Stimulated activated CD8-positive, alpha-beta memory T cell treated with anti-CD3 and anti-CD28 coated beads, Interleukin-2, amount 100 ng/mL, for 1 hour (primary cell): ENCODE results near the gene C11orf68.
"Not testable (repeated sequence)": the region's sequence is repeated elsewhere in the genome, so short reads cannot be mapped to it uniquely, and the experiment has no call there.

Experiments used
- DNase-seq, 2 donors: peaks; one replicate each; pipeline ENCODE4 v3.0.0-alpha.2; 2020; ENCODE audit warnings: low read depth in 2 of 2

The C11orf68 gene

DNA sequence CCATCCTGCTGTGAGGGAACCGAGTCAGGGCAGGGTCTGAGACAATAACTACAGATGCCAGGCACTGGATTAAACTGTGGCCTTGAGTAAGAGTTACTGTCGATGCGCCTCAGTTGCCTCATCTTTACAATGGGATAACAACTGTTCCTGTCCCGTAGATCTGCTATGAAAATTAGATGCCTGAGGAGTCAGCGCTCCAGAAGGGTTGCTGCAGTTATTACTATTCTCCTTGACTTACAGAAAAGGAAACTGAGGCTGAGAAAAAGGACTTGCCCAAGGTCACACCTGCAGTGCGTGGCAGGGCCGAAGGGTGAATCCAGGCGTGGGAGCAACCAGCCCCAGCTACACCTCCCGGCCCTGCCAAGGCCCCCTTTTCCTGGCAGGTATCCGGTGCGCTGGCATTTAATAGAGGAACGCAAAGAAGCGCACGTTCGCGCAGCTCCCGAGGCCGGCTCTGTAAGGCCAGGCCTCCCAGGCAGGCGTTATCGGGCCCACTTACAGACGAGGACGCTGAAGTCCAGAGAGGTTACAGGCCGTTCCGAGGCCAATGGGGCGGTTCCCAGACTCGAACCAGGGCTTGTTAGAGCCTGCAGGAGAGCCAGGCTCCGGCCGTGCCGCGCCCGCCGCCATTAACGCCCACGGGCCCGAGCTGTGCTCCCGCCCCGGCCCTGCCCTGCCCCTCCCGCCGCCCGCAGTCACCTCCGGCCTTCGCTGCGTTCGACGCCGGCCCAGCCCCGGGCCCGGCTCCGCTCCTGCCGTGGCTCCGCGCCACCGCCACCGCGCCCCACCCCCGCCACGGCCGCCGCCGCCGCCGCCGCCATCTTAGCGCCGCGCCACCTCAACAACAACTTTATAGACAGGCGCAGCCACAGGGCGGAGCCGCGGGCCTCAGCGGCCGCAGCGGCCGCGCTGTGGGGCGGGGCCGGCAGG lies at the start of gene C11orf68:
Gene C11orf68 (minus strand): TSS at position 852 of the 930 bp plus-strand sequence. CDS start 31 bp downstream, at position 821.
- no peak for DNase-seq

DNA sequence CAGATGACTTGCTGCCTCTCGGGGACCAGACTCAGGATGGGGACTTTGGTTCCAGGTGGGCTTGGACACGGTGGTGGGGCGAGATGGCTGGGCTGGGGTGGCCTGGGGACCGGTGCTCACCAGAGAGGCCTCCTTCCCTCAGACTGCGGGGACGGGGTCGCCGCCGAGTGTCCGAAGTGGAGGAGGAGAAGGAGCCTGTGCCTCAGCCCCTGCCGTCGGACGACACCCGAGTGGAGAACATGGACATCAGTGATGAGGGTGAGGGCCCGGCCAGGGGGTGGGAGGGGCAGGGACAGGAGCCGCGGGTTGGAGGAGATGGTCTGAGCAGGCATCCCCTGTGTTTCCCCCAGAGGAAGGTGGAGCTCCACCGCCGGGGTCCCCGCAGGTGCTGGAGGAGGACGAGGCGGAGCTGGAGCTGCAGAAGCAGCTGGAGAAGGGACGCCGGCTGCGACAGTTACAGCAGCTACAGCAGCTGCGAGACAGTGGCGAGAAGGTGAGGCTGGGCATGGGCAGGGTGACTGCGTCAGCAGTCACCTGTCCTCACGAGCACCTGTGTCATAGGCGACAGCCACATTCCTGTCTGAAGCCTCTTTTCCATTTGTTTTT lies 48.6 kb upstream of the C11orf68 start:
- DNase-seq: no peak

DNA sequence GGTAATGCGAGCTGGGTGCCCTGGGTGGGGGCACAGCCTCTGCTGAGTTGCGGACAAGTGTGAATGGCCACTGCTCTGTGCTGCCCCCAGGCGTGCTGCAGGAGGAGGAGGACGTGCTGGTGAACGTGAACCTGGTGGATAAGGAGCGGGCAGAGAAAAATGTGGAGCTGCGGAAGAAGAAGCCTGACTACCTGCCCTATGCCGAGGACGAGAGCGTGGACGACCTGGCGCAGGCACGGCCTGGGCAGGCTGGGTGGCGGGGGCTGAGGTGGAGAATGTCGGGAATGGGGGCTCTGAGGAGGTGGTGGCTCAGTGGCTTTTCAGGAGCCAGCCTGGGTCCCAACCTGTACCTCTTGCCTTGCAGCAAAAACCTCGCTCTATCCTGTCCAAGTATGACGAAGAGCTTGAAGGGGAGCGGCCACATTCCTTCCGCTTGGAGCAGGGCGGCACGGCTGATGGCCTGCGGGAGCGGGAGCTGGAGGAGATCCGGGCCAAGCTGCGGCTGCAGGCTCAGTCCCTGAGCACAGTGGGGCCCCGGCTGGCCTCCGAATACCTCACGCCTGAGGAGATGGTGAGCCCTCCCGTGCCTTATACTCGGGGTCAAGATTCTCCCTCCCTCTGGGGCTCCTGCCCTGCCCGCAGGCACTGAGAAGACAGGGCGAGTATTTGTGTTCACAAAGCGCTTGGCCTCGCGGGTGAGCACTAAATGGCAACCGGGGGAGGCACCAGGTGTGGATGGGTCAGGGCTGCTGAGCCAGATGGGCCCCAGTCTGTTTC lies 47.3 kb upstream of the C11orf68 start:
- DNase-seq: no peak

DNA sequence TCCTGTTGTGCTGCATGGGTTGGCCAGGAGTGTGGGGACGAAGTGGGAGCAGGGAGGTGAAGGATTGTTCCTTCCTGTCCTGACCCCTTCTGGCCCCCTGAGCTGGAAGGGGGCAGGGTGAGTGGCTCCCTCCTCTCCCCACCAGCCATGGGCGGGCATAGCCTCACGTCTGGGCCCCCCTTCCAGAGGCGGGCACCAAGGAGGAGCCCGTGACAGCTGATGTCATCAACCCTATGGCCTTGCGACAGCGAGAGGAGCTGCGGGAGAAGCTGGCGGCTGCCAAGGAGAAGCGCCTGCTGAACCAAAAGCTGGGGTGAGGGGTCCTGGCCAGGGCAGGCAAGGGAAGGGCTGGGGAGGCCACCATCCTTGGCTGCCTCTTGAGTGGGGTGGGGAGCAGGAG lies 46.0 kb upstream of the C11orf68 start:
- no peak for DNase-seq

DNA sequence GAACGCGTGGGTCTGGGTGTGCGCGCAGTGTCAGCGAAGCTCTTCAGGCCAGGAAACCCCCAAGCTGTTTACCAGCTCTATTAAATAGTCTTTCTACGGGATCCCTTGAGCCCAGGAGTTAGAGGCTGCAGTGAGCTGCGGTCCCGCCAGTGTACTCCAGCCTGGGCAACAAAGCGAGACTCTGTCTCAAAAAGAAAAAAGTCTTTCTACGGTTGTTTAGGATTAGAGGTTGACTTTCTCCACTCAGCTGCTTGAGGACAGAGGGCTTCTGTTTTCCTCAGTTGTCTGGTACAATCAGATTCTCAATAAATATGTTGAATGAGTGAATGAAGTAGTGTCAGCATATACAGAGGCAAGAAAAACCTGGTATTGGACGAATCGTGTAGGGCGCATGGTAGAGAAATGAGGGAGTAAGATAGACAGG lies 43.3 kb upstream of the C11orf68 start:
- DNase-seq: no peak

DNA sequence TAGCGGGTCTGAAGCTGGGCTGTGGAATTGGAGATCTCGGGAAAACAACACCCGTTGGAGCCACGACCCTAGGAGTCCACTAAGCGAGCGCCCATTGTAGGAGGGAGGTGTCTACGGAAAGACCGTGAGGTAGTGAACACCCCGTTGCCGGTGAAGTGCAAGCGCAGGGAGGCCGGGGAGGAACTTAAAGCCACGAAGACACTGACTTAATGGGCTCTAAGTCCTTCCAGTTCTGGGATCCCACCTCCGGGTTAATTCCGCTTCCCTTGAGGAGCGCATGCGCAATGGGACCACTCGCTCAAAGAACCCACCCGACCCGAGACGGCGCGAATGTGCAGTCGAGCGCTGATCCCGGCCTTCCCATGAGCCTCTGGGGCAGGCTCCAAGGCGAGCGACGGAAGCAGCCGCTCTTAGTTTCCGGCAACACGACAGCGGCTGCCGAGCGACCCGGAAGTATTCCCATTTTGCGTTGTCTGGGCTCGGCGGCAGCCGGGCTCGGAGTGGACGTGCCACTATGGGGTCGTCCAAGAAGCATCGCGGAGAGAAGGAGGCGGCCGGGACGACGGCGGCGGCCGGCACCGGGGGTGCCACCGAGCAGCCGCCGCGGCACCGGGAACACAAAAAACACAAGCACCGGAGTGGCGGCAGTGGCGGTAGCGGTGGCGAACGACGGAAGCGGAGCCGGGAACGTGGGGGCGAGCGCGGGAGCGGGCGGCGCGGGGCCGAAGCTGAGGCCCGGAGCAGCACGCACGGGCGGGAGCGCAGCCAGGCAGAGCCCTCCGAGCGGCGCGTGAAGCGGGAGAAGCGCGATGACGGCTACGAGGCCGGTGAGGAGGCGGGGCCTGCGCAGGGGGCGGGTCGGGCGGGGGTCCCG lies 42.6 kb upstream of the C11orf68 start, which contains the start of gene SART1:
Gene SART1 (plus strand): TSS at position 468 of the 874 bp plus-strand sequence. CDS start 47 bp downstream, at position 515.
- peak; percentile 91 to 93 for DNase-seq

DNA sequence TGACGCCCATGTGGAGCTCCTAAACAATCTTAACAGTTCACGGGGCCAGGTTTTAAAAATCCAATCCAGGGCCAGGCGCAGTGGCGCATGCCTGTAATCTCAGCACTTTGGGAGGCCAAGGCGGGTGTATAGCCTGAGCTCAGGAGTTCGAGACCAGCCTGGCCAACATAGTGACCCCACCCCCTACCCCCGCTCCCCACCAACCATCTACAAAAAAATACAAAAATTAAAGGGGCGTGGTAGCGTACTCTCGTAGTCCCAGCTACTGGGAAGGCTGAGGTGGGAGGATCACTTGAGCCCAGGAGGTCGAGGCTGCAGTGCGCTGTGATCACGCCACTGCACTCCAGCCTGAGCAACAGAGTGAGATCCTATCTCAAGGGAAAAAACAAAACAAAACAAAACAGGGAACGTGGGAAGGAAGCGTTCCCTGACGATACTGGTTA lies 42.0 kb upstream of the C11orf68 start:
- DNase-seq: no peak

DNA sequence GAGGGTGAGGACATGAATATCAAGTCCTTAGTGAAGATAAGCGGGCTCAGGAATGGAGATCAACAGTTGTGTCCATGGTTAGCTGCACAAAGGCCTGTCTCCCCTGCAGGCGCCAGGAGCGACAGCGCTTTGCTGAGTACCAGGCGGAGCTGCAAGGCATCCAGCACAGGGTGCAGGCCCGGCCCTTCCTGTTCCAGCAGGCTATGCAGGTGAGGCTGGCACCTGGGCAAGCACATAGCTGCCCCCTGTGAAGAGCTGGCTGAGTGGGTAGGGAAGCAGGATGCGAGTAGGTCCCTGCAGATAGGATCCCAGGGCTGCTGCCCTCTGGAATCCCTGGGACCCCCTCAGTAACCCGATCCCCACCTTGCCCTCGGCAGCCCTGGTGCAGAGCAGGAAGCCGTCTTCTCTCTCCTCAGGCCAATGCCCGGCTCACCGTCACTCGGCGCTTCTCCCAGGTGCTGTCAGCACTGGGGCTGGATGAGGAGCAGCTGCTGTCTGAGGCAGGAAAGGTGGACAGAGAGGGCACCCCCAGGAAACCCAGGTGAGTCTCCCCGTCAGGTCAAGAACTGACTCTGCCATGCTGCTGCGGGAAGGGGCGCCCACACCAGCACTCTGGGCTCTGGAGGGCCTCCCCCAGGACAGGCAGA lies 40.0 kb upstream of the C11orf68 start:
- no peak for DNase-seq

DNA sequence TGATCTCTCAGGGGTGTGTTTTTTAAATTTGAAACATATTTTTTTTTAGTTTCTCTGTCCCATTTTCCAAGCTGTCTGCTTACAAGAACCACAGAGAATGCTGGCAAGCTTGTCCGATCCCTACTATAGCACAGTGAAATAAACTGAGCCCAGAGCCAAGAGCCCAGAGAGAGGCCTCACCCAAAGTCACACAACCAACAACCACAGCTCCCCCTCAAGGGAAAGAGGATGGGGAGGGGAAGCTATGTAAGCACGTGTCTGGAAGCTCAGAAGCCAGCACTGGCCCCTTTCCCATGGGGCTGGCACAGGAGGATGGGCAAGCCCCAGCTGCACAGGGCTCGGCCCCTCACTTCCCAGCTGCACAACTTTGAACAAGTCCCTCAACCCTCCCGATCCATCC lies 39.4 kb upstream of the C11orf68 start:
- no peak for DNase-seq

DNA sequence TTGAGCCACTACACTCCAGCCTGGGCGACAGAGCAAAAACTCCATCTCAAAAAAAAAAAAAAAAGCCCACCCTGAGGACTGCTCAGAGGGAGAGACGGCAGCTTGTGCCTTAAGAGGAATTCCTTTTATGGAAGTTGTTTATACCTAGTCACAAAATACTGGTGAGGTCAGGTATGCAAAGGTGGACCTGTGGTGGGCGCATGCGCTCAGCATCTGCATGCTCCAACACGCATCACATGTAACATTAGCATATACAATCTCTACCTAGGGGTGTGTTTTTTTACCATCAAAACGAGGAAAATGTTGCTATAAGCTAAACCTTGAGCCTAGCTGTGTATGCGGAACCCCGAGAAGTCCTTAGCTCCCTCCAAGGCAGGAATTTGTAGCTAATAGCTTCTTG lies 35.9 kb upstream of the C11orf68 start:
- DNase-seq: no peak

DNA sequence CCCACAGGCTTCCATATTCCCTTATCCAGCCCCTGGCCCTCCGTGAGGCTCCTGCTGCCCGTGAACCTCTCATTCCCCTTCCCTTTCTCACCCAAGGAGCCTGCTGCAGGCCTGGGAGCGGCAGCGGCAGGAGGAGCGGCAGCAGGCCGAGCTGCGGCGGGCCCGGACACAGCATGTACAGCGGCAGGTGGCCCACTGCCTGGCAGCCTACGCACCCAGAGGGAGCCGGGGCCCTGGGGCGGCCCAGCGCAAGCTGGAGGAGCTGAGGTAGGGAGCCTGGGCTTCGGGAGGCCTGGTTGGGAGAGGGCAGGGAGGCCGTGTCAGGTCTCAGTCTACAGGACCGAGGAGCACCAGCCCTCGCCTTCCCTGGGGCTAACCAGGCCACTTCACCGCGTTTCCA lies 34.6 kb upstream of the C11orf68 start:
- DNase-seq: no peak

DNA sequence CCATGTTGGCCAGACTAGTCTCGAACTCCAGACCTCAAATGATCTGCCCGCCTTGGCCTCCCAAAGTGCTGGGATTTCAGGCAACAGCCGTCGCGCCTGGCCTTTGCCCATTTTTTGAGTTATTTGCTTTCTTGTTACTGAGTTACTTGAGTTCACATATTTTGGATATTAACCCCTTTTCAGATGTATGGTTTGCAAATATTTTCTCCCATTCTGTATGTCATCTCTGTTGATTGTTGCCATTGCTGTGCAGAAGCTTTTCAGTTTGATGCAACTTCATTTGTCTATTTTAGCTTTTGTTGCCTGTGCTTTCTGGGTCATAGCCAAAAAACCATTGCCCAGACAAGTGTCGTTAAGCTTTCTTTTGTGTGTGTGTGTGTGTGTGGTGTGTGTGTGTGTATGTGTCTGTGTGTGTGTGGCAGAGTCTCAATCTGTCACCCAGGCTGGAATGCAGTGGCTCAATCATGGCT lies 33.2 kb upstream of the C11orf68 start:
- no peak for DNase-seq

DNA sequence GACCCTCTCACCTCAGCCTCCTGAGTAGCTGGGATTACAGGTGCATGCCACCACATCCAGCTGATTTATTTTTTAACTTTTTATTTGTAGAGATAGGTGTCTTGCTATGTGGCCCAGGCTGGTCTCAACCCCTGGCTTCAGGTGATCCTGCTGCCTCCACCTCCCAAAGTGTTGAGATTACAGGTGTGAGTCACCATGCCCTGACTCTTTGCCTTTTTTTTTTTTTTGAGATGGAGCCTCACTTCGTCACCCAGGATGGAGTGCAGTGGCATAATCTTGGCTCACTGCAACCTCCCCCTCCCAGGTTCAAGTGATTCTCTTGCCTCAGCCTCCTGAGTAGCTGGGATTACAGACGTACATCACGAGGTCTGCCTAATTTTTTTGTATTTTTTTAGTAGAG lies 32.8 kb upstream of the C11orf68 start:
- not testable (repeated sequence) for DNase-seq

DNA sequence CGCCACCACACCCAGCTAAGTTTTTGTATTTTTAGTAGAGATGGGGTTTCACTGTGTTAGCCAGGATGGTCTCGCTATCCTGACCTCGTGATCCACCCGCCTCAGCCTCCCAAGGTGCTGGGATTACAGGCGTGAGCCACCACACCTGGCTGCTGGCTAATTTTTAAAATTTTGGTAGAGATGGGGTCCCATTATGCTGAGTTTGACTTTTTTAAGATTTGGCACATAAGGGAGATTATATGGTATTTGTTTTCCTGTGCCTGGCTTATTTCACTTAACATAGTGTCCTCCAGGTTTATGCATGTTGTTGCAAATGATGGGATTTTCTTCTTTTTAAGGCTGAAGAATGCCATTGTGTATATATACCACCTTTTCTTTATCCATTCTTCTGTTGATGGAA lies 31.8 kb upstream of the C11orf68 start:
- DNase-seq: not testable (repeated sequence)

DNA sequence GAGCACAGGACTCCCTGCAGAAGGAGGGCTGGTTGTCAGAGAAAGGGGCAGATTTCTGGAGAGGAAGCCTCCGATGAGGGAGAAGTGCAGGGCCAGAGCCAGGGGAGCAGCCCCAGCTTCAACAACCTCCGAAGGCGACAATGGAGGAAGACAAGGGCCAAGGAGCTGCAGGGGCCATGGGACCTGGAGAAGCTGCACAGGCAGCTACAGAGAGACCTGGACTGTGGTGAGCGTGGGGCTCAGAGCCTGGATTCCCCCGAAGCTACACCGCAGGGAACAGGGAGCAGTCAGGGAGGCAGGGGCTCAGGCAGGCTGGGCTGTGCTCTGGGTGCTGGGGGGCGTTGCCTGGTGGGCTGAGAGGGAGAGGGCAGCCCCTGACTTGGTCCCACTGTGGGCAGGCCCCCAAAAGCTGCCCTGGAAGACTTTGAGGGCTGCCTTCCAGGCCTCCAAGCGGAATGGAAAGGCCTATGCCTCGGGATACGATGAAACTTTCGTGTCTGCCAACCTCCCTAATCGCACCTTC lies 28.8 kb upstream of the C11orf68 start:
- DNase-seq: no peak

DNA sequence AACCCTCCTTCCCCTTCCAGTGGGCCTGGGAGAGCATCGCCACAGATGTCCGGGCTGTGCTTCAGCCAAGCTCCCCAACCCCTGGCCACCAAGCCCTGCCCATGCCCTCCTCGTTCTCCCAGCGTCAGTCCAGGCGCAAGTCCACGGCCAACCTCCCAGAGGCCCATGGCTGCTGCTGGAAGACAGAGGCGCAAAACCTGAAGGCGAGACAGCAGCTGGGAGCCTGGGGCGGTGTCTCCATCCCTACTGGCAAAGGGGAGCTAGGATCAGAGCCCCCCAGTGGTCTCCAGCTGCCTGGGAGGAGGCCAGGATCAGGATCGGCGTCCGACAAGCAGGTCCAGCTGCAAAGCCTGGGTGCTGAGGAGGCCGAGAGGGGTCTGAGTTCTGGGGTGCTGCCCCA lies 28.3 kb upstream of the C11orf68 start:
- no peak for DNase-seq

DNA sequence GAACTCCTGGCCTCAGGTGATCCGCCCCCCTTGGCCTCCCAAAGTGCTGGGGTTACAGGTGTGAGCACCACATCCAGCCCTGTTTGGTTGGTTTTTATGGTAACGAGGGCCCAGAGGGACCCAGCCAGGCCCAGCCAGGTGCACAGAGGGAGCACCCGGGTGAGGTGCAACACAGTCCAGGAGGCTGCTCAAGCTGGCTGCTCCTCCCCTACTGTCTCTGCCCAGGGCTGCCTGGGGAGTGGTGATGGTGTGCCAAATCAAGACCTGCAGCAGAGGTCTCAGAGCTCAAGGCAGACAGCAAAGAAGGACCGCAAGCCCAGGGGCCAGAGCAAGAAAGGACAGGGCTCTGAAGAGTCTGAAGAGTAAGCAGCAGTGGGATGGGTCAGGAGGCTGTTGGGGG lies 27.8 kb upstream of the C11orf68 start:
- DNase-seq: no peak

DNA sequence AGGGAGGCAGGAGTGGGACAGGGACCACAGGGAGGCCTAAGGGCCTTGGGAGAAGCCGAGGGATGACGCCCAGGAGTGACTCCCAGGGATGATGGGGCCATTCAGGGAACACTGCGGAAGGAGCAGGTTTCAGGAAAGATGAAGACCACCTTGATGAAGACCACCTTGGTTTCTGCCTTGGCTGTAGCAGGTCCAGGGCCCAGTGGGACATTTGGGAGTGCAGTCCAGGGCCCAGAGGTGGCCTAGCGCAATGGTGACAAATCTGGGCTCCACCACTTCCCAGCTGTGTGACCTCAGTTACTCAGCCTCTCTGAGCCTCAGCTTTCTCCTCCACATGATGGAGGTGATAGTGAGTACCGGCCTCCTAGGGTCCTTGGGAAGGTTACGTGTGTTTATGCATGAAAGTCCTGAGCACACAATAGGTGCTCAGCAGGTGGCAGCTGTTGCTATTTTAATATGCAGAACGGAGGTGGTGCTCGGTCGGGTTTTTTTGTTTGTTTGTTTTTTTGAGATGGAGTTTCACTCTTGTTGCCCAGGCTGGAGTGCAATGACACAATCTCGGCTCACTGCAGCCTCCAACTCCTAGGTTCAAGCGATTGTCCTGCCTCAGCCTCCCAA lies 27.2 kb upstream of the C11orf68 start:
- DNase-seq: no peak

DNA sequence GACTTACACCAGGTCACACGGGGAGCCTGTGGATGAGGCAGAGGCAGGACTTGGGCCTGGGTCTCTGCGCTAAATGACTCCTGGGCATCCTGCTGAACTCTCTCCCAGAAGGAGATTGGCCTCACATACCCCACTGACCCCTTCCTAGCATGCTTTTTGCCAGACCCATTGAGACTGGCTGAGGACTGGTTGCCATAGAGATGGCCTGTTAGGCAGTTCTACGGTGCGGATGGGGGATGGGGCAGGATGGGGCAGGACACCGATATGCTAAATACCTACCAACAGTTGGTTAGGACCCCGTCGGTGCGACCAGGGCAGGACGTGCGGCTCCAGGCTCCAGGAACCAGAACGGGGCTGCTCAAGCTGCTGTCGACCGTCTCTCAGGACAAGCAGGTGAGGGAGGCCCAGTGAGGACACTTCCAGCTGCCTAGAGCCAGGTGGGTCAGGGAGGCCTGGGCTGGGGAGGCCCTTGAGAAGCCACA lies 26.6 kb upstream of the C11orf68 start, which contains the start of gene TSGA10IP:
Gene TSGA10IP (plus strand): TSS at position 51 of the 482 bp plus-strand sequence. CDS start 196 bp downstream, at position 247.
- DNase-seq: no peak
